GM18907 (cell line): ENCODE measurements around the gene OPTC.
"Not testable (repeated sequence)": the region's sequence is repeated elsewhere in the genome, so short reads cannot be mapped to it uniquely, and the experiment has no call there.

ENCODE experiments used
- ATAC-seq: cut with Tn5 transposase; IDR thresholded peaks from one replicate; pipeline ENCODE4 v1.9.1; 2021; ENCODE audit warnings: mild to moderate bottlenecking, moderate library complexity; ENCODE audit not compliant: unreplicated experiment

The OPTC gene

DNA sequence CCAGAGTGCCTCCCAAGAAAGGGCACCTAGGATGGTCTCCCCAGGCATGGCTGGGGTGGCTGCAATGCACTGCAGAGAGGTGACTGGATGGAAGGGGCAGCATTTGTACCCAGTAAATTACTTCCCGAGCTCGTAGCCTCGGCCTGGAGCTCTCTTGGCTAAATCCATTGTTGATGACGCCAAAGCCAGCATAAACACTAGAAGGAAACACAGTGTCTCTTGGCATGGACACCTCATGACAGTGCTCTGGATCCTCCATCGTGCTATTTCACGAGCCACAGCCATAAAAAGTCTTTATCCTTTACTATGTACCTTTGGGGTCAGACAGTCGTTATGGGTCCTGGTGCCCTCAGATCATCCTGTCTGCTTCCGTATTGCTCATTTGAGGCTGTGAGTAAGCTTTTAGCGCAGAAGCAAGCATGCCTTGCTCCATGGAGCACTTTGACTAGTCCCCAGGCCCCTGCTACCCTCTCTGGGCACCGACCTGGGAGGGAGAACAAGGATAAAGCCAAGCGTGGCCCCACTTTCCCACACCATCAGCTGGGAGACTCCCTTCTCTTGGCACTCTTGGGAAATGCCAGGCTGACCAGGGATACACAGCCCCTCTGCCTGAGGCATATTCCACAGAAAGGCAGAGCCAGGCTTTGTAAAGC is 28.7 kb upstream of the OPTC start:
- ATAC-seq: no peak

DNA sequence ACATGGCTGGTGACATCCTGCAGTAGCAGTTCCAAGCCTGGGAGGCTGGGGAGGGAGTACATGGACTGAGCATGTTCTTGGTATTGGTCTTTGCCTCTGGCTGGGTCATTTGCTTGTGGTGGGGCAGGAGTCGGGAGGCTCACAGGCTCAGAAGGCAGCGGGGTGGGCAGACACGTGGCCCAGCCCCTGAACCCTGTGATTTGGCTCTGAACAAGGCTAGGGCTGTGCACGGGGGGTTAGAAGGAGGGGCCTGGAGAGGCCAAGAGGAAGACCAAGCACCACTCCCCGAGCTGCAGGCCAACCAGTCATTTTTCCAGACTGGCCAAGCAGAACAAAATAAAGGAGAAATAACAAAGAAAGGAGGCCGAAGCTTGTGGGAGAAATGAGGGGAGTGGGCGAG is 28.0 kb upstream of the OPTC start:
- no peak for ATAC-seq

DNA sequence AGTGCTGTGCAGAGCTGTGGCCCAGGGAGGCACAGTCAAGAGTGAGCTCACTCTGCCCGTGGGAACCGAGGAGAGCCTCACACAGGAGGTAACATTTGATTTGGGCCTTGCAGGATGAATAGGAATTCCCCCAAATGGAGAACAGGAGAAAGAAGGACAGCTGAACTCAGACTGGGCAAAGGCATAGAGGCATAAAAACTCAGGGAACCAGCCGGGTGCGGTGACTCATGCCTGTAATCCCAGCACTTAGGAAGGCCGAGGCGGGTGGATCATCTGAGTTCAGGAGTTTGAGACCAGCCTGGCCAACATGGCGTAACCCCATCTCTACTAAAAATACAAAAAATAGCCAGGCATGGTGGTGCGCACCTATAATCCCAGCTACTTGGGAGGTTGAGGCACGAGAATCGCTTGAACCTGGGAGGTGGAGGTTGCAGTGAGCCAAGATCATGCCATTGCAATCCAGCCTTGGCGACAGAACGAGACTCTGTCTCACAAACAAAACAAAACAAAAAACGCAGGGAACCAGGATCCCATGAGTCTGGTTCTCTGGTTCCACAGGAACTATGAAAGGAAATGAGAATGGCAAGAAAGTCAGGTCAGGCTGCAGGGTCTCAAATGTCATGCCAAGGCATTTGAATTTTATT is 26.9 kb upstream of the OPTC start:
- ATAC-seq: not testable (repeated sequence)

DNA sequence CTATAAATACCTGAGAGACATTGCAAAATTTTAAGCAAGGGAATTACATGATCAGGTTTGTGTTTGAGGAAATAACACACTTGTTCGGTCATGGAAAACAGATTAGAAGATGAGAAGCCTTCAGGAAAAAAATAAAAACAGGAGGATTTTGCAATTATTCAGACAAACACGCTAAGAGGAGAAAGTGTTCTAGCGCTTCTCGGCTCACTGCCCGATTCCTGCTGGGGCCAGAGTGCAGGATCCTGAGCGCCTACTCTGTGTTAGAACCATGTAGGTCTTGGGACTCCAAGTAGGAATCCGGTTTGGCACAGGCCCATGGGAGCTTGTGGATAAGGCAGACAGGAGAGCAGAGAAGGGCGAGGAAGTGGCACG is 26.4 kb upstream of the OPTC start:
- no peak for ATAC-seq

DNA sequence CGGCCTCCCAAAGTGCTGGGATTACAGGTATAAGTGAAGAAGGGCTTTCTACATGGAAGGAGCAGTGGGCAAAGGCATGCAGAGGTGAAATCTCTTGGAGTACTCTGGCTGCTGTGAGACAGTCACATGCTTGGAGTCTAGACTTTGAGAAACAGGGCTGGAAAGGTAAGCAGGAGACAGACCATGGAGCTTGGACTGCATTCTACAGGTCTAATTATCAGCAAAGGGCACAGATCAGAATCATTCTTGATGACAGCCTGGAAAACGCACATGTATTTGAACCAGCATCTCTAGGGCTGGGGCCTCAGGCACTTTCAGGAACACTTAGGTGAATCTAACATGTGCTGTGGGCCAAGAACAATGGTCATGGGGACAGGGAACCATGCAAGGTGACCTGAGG is 25.6 kb upstream of the OPTC start:
- ATAC-seq: no peak

DNA sequence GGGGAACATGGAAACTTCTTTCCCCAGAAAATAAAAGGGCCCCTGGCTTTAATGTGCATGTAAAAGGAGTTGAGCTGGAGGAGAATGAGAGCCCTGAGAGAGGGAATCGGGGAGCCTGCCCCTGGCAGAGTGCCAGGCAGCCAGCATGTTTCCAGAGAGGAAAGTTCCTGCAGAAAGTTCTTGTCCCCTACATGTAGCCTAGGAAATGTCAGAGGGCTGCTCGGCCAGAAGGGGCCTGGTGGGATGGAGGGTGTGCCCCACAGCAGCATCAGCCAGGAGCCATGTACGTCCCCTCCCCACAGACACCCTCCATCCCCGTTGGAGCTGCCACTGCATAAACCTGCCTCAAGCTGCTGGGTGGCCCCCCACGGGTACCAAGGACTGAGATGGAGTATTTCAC is 23.7 kb upstream of the OPTC start:
- ATAC-seq: no peak

DNA sequence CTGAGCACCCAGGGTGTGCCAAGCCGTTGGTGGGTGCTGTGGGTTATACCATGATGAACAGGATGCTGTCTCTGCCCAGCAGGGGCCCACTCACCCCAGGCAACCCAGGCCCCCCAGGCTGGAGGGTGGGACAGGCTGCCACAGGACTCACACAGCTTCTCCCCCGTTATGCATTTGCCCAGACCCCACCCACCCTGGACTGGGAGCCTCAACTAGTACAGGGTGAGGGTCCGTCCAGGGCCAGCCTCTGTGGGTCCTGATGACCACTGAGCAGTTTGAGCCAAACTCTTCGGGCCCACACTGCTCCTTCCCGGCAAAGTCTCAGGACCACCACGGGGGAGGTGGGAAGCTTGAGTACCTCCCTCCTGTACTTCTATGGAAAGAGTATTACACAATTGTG is 22.1 kb upstream of the OPTC start:
- no peak for ATAC-seq

DNA sequence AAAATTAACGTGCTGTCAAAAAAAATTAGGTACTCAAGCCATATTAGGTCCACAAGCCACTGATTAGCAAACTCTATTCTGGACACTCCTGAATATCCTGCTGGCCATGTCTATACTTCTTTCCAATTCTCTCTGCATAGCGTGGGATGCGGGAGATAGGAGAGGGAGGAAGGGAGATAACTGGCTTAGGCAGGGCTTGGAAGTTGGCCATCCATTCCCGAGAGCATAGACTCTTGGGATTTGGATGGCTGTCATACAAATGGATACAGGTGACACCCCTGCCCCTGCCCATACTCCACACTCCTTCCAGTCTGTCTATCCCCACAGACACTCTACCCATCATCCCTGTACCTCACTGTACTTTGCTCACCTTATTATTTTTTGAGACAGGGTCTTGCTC is 20.7 kb upstream of the OPTC start:
- no peak for ATAC-seq

DNA sequence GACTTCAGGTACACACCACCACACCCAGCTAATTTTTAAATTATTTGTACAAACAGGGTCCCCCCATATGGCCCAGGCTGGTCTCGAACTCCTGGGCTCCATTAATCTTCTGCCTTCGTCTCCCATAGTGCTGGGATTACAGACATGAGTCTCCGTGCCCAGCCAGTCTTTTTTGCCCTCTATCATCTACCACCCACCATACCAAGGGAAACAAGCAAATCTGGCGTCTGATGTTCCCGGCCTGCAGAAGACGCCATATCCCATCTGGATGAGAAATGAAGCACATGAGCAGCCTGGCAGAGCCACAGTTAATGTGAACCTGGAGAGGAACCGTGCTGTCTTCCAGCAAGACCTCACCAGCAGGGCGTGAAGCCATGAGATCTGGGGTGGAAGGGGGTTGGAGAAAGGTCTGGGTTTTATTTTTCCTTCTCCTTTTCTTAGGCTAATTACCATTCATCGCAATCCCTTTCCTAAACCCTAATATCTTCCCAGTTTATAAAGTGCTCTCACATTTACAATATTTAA is 20.1 kb upstream of the OPTC start:
- ATAC-seq: no peak

DNA sequence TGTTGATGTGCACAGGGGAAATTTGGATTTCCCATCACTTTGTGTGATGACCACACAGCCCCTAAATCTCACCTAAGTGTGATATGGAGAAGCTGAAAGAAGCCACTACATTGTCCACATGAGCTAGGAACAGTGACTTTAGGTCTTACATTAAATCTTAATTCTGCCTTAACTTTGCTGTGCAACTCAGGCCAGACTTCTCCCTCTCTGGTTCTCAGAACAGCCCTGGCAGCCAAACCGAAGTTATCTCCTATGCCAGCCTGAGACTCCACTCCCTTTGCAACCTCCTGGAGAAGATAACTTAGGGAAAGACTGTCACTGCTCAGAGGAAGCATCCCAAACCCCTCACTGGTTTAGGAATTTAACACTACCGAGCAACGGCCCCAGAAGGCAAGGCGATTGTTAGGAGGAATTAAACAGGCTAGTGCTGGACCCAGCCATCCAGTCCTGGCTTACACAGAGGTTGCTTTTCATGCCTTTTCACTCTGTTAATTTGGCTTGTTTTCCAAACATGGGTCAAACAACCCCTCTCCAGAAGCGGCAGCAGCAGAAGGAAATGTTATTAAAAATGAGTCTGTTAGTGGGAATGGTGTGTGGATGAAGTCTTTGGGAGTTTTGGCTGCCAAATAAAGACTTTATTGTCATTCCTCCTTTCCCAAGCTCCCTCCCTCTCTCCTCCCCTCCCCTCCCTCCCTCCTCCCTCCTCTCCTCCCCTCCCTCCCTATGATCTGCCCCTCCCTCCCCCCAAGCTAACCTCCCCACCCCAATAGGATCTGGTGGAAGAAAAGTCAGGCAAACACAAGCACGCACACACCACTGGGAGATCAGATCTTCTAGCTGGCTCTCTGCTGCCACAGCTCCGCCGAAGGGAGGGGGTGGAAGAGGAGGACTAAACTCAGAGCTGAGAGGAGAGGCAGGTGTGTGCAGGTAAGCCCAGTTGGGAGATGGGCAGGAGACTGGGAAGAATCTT is 18.7 kb upstream of the OPTC start, which contains the start of gene PRELP:
Gene PRELP (plus strand): TSS at position 795 of the 970 bp plus-strand sequence. CDS start 7,379 bp downstream, outside the sequence.
- ATAC-seq: no peak

DNA sequence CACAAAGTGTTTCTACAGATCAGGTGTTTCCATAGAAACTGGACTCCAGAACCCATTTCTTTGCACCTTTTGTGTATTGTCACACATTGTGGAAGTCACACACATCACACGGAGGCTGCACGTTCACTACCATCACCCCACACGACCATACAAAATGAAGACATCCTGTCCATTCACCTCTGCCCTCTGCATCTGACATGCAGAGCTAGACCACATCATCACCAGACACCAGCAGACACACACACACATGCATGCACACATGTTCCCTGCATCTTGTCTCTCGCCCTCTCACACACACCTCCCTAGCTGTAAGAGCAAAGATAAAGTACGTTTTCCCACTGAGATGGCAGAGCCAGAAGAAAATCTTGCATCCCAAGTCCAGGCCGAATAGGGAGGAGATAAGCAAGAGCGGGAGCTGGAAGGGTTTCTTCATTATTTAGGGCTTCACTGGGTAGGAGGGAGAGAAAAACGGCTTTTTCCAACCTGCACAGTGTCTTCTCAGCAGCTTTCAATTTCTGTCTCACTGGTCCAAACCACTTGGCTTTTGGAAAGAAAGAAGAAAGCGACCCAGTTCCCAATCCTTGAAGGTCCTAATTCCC is 17.6 kb upstream of the OPTC start:
- no peak for ATAC-seq

DNA sequence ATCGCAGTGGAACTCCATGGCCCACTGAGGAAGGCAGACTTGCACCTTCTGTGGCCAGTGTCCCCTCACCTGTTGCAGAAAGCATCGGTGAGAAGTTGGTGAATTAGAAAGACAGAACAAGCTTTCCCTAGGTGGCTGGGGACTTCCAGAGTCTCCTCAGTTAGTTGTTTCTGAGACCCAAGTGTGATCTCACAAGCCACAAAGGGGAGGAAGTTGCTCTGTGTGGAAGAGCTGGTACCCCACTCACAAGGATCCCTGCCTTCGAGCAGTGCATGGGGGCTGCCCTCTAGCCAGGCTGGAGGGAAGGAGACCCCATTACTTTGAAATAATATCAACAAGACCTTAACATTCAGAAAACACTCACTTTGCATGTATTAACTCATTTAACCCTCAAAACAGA is 16.2 kb upstream of the OPTC start:
- no peak for ATAC-seq

DNA sequence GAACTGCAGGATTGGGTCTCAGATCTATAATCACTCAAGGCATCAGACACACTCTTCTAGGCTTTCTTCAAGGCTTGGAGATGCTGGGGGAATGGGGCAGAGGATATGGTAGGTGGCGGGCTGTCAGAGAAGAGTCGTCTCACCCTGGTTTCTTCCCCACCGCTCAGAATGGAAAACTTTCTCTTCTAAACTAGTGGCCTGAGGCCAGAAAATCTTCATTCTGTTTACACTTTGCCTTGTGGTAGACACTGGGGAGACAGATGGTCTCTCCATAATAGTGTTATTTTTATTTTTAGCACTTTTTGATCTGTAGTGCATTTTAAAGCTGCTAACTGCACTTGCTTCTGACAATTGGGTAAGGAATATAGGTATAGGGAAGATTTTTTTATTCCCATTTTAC is 15.7 kb upstream of the OPTC start:
- no peak for ATAC-seq

DNA sequence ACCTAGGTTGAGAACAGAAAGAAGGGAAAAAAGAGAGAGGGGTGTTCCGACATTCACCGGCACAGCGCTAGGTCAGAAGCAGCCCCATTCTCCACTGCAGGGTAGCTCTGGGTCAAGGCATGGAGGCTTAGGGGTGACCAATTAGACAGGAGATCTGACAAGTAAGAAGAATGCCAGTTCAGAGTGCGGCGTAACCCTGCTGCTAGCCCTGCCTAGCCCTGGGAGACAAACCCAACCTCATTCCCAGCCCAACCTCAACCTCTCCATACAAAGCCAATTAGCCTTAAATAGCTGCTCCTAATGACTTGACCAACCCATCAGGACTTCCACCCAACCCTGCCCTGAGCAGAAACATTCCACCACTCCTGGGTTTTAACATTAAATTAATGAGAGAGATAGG is 15.0 kb upstream of the OPTC start:
- ATAC-seq: no peak

DNA sequence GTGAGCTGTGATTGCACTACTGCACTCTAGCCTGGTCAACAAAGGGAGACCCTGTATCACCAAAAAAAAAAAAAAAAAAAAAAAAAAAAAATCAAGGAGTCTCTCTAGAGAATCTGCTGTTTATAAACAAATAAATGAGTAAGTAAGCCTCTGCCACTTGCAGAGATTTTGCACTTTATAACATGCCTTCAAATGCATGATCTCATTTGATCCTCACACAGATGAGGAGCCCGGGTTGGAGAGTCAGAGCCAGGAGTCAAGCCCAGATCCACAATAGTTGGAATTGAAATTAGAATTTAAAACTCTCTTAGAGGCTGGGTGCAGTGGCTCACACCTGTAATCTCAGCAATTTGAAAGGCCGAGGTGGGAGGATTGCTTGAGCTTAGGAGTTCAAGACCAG is 14.3 kb upstream of the OPTC start:
- no peak for ATAC-seq

DNA sequence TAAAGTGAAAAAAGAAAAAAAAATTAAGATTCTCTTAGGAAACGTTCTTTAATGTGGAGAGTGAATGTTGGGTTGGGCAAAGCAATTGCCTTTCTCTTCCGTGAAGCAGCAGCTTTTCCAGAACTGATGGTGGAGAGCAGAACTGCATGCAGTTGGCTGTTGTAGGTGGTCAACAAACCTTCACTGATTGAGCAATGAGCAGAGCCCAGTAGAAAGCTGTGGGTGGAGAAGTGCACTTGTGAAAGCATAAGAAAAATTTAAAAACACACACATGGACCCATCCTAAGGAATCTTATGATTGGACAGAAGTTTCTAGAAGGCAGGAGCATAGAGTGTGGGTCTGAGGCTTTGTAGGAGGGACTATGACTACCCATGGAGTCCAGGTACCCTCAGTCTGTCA is 13.9 kb upstream of the OPTC start:
- no peak for ATAC-seq

DNA sequence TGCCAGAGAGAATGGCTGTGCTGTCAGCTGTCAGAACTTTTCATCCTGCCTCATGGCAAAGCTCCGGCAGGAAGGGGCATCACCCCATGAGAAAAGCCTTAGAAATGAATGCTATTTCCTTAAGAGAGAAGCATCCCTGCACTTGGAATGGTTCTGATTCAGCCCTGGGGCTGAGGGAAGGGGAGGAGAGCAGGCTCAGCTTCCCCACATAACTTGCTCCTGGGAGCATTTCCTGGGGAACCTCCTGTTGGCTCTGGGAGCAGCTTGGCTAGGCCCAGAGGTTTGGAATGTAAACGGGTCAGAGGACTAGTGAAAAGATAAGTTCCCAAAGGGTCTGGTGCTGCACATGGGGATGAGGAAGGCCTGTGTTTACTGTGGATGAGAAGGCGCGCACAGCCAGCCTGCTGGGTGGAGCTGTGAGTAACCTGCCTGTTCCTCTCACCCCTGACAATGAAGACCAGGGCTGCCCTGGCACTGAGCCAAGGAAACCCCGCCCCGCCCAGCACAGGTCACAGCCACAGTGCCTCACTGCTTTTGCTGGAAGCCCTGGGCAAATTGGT is 13.3 kb upstream of the OPTC start:
- no peak for ATAC-seq

DNA sequence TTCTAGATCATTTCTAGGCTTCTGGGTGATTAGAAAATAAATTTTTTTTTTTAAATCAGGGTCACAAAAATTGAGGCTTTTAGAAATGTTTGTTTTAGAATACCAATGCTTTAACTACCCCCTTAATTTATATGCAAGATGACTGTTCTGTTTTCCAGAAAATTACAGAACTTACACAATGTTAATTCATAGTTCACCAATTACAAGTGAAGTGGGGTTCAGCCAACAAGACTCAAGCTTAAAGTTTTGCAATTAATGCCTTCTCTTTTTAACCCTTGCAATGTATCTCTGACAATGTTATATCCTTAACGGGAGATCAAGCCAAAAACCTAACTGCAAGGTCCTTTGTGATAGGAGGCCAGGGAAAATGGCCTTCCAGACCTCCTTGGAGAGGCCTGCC is 12.8 kb upstream of the OPTC start:
- ATAC-seq: no peak

DNA sequence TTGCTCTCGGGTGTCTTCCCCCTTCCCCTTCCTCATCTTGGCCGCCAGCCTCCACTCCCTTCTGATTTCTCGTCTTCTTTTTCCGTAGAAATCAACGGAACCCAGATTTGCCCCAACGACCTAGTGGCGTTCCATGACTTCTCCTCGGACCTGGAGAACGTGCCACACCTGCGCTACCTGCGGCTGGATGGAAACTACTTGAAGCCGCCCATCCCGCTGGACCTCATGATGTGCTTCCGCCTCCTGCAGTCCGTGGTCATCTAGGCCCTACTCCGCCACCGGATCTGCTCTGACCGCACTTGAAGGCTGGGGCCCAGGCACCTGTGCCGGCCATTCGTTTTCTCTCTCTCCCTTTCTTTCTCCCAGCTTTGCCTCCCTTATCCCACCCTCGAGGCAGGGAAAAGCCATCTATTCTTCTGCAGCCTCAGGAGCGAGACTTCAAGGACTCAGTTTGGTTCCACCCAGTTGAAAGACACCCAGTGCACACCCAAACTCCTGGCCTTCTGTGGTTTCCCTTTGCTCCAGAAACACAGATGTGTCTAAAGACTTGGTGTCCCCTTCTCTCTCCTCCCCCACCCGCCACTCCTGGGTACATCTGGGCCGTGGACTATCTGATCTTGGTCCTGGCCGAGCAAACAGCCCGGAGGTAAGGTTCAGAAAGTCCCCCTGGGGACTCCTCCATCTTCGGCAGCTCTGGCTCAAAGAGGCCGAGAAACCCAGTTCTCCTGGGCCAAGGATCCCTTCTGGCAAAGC is 7.2 kb upstream of the OPTC start:
- ATAC-seq: no peak

DNA sequence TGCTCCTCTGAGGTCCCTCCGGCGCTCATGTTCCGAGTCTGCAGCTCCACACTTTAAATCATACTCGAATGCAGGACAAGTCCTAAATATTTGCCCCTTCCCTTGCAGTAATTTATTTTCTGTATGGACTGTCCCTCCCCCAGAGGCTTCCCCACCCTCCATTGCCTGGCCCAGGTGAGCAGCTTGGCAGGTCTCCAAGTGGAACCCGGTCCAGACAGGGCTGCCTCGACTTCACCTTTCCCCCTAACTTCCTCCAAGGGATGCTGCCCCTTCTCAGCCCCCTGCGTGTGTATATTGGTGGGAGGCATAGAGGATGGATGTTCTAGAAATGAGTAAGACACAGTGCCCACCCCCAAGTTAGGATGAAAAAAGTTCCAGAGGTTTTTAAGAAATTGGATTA is 5.4 kb upstream of the OPTC start:
- ATAC-seq: no peak
